Upper lobe of left lung (tissue), 4 donors: ENCODE measurements around the gene TP53BP1.

Experiments
- POLR2AphosphoS5 ChIP-seq, 2 donors: sonication (generic); formaldehyde crosslinking; IDR thresholded peaks; one replicate each; pipeline ENCODE4 v1.5.1; 2017; ENCODE audit warnings: antibody characterized with exemption in 2 of 2
- TF ChIP-seq, protein P1 (sequence below), 6 experiments: fragments of 450-650 bp in 4 of 6; fragments of 200-600 bp in 2 of 6; sonication (generic) in 2 of 6; IDR thresholded peaks; one replicate each; pipeline ENCODE4 v1.5.1; 2016 to 2019; ENCODE audit warnings: antibody characterized with exemption in 6 of 6

DNA sequence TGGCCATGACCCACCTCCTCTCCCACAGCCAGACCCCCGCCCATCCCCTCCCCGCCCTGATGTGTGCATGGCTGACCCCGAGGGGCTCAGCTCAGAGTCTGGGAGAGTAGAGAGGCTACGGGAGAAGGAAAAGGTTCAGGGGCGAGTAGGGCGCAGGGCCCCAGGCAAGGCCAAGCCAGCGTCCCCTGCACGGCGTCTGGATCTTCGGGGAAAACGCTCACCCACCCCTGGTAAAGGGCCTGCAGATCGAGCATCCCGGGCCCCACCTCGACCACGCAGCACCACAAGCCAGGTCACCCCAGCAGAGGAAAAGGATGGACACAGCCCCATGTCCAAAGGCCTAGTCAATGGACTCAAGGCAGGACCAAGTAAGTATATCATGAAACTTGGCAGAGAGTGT lies 36.2 kb upstream of the TP53BP1 start:
- TF ChIP-seq POLR2AphosphoS5 (IDR thresholded peaks at IDR 0.05) = no peak
- TF ChIP-seq, protein P1, sequence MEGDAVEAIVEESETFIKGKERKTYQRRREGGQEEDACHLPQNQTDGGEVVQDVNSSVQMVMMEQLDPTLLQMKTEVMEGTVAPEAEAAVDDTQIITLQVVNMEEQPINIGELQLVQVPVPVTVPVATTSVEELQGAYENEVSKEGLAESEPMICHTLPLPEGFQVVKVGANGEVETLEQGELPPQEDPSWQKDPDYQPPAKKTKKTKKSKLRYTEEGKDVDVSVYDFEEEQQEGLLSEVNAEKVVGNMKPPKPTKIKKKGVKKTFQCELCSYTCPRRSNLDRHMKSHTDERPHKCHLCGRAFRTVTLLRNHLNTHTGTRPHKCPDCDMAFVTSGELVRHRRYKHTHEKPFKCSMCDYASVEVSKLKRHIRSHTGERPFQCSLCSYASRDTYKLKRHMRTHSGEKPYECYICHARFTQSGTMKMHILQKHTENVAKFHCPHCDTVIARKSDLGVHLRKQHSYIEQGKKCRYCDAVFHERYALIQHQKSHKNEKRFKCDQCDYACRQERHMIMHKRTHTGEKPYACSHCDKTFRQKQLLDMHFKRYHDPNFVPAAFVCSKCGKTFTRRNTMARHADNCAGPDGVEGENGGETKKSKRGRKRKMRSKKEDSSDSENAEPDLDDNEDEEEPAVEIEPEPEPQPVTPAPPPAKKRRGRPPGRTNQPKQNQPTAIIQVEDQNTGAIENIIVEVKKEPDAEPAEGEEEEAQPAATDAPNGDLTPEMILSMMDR (IDR thresholded peaks at IDR 0.05) = no peak
